K562 (cell line): ENCODE data around the gene HSPA4L. TPM values are rescaled to one million over a fixed set of nuclear protein-coding genes. Genes with fewer than 3 reads are reported as not detected.

Experiments used
- ZBTB40 ChIP-seq, 2 experiments: fragments of 450-650 bp in 1 of 2; sonication (generic) in 1 of 2; formaldehyde crosslinking in 1 of 2; IDR thresholded peaks; 2 replicates each; pipeline versions ENCODE4 v1.7.1 to v1.9.0; 2016 to 2022; ENCODE audit warnings: inconsistent platforms in 1 of 2, mild to moderate bottlenecking in 1 of 2, missing genetic modification reagents in 1 of 2
- polyA plus RNA-seq, 8 experiments: library from polyadenylated mRNA; depleted of rRNA in 4 of 8; stranded (reverse) in 5 of 8; unstranded in 3 of 8; fragments of >200 nt; fragmentation: Nextera tagmentation in 2 of 8; fragmentation: Illumina TruSeq in 1 of 8; extraction: Ambion mirVana in 2 of 8; extraction: Trizol in 1 of 8; gene quantifications; 2 replicates each; pipeline versions ENCODE4 v1.2.1 to v1.2.3, GENCODE V29; 2011 to 2014; ENCODE audit warnings: inconsistent platforms in 1 of 8, missing spikeins in 1 of 8
- total RNA-seq, 7 experiments: library from RNA; depleted of rRNA in 6 of 7; stranded (reverse); fragments of >200 nt in 6 of 7; fragmentation: Illumina TruSeq in 2 of 7; extraction: Trizol in 2 of 7; gene quantifications; 2 replicates each; pipeline versions ENCODE4 v1.2.1 to v1.2.3, GENCODE V29; 2011 to 2021; ENCODE audit warnings: low replicate concordance in 1 of 7

Gene HSPA4L
- total and polyA plus RNA-seq, 9 of the 15 experiments (the other 6 are each of a cell fraction or from before 2014, with no cell fraction given) = 12.3 to 37.0 (median 21.7) TPM

GRCh38 chr4:127828121-127828520 is 46.0 kb downstream of the HSPA4L start (continued):
- TF ChIP-seq ZBTB40 (IDR thresholded peaks at IDR 0.05) (0 out of 2 replicates have a peak, but pooled peaks have one; percentile 32), ZBTB40 (CRISPR knock-in tag; IDR thresholded peaks at IDR 0.05) (no peak)
- TF ChIP-seq, all 486 proteins: peak for 1
